ENCODE measurements around the gene VIPR2.

Gene VIPR2

GRCh38 chr7:159066816-159067575 lies 77.7 kb downstream of the VIPR2 start:
- Histone ChIP-seq H3K4me1 (ENCODE audit: insufficient read depth, insufficient read length) (no peaks in the 10 kb centered on the region), H3K9ac (ENCODE audit: insufficient read length, low read depth) (no peak overlapping the region), H3K4me3 (ENCODE audit: insufficient read length, low read depth) (no peak overlapping the region), H3K27me3 (ENCODE audit: insufficient read depth, insufficient read length) (no peaks in the 10 kb centered on the region), H3K36me3 (ENCODE audit: insufficient read depth, insufficient read length, low read length) (no peaks in the 10 kb centered on the region), H3K9me3 (ENCODE audit: insufficient read depth, low read length) (peaks cover 5% of the 10 kb centered on the region; the same call in 1 of the 2 replicates)
- TF ChIP-seq SUZ12 (IDR thresholded peaks at IDR 0.05; ENCODE audit: extremely low read depth, insufficient read depth, insufficient read length) (no peak), ZNF274 (IDR thresholded peaks at IDR 0.05; ENCODE audit: low read depth, low read length) (no peak), YY1 (IDR thresholded peaks at IDR 0.05; ENCODE audit: insufficient read depth, insufficient read length) (no peak)
- no peak for DNase-seq (ENCODE audit: low read depth, low spot score)

DNA sequence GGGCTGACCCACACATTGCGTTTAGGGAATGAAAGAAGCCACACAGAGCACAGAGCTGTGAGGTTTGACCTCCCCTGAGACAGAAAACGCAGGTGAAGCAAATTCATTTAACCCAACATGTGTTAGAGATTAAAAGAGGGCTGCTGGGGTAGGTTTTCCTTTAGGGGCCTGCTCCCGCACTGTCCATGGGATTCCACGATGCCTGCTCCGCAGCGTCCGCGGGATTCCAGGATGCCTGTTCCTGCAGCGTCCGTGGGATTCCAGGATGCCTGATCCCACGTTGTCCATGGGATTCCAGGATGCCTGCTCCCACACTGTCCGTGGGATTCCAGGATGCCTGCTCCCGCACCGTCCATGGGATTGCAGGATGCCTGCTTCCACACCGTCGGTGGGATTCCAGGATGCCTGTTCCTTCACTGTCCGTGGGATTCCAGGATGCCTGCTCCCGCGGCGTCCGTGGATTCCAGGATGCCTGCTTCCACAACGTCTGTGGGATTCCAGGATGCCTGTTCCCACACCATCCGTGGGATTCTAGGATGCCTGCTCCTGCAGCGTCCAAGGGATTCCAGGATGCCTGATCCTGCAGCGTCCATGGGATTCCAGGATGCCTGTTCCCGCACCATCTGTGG lies 78.7 kb downstream of the VIPR2 start:
- H3K4me1 ChIP-seq (ENCODE audit: insufficient read depth, insufficient read length) = no peaks in the 10 kb centered on the region
- no peak overlapping the region for H3K4me3 ChIP-seq (ENCODE audit: insufficient read length, low read depth)
- TF ChIP-seq SUZ12 (IDR thresholded peaks at IDR 0.05; ENCODE audit: extremely low read depth, insufficient read depth, insufficient read length) (no peak), YY1 (IDR thresholded peaks at IDR 0.05; ENCODE audit: insufficient read depth, insufficient read length) (no peak), ZNF274 (IDR thresholded peaks at IDR 0.05; ENCODE audit: low read depth, low read length) (no peak)
- H3K27me3 ChIP-seq (ENCODE audit: insufficient read depth, insufficient read length) = no peaks in the 10 kb centered on the region
- H3K9me3 ChIP-seq (ENCODE audit: insufficient read depth, low read length) = peaks cover 6% of the 10 kb centered on the region; the same call in 1 of the 2 replicates
- no peak for DNase-seq (ENCODE audit: low read depth, low spot score)
- H3K36me3 ChIP-seq (ENCODE audit: insufficient read depth, insufficient read length, low read length) = no peaks in the 10 kb centered on the region
- H3K9ac ChIP-seq (ENCODE audit: insufficient read length, low read depth) = no peak overlapping the region

GRCh38 chr7:159064816-159065510 lies 79.7 kb downstream of the VIPR2 start:
- Histone ChIP-seq H3K4me3 (ENCODE audit: insufficient read length, low read depth) (no peak overlapping the region), H3K4me1 (ENCODE audit: insufficient read depth, insufficient read length) (no peaks in the 10 kb centered on the region), H3K27me3 (ENCODE audit: insufficient read depth, insufficient read length) (no peaks in the 10 kb centered on the region), H3K9me3 (ENCODE audit: insufficient read depth, low read length) (peaks cover 6% of the 10 kb centered on the region; the same call in 1 of the 2 replicates), H3K9ac (ENCODE audit: insufficient read length, low read depth) (no peak overlapping the region), H3K36me3 (ENCODE audit: insufficient read depth, insufficient read length, low read length) (no peaks in the 10 kb centered on the region)
- TF ChIP-seq ZNF274 (IDR thresholded peaks at IDR 0.05; ENCODE audit: low read depth, low read length) = no peak
- no peak for TF ChIP-seq YY1 (IDR thresholded peaks at IDR 0.05; ENCODE audit: insufficient read depth, insufficient read length)
- no peak for TF ChIP-seq SUZ12 (IDR thresholded peaks at IDR 0.05; ENCODE audit: extremely low read depth, insufficient read depth, insufficient read length)
- DNase-seq (ENCODE audit: low read depth, low spot score) = no peak

DNA sequence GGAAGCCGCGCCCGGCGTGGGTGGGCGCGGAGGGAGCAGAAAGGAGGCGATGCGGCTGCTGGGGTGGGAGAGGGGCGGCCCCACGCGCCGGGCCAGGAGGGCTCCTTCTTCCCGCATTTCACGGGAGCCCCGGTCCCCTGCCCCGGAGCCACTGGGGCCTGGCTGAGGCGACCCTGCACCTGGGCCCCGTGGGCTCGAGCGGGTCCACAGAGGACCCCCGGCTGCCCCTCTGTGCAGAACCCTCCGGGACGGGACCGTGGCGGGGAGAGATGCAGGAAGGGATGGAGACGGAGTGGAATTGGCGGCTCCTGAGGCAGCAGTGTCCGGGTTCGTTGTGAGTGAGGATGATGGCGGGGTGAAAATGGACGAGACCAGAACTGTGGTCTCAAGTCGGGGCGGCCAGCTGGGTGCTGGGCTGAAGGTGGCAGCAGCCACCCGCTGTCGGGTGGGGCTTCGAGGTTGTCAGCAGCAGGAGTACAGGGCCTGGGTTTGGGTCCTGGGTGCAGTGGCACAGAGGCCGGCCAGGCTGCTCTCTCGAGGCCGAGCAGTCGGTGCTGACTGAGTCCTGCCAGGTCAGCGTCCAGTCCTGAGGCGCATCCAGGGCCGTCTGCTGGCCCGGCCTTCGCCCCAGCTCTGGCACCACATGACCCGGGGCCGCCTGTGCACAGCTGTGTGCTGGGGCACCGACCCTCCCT lies 80.4 kb downstream of the VIPR2 start:
- DNase-seq (ENCODE audit: low read depth, low spot score) = no peak
- Histone ChIP-seq H3K4me1 (ENCODE audit: insufficient read depth, insufficient read length) (no peaks in the 10 kb centered on the region), H3K4me3 (ENCODE audit: insufficient read length, low read depth) (no peak overlapping the region), H3K36me3 (ENCODE audit: insufficient read depth, insufficient read length, low read length) (no peaks in the 10 kb centered on the region), H3K9me3 (ENCODE audit: insufficient read depth, low read length) (peaks cover 6% of the 10 kb centered on the region; the same call in 1 of the 2 replicates), H3K27me3 (ENCODE audit: insufficient read depth, insufficient read length) (no peaks in the 10 kb centered on the region), H3K9ac (ENCODE audit: insufficient read length, low read depth) (no peak overlapping the region)
- TF ChIP-seq YY1 (IDR thresholded peaks at IDR 0.05; ENCODE audit: insufficient read depth, insufficient read length) (no peak), SUZ12 (IDR thresholded peaks at IDR 0.05; ENCODE audit: extremely low read depth, insufficient read depth, insufficient read length) (no peak), ZNF274 (IDR thresholded peaks at IDR 0.05; ENCODE audit: low read depth, low read length) (no peak)

GRCh38 chr7:159063046-159063840 lies 81.4 kb downstream of the VIPR2 start:
- Histone ChIP-seq H3K4me3 (ENCODE audit: insufficient read length, low read depth) (no peak overlapping the region), H3K9me3 (ENCODE audit: insufficient read depth, low read length) (peaks cover 6% of the 10 kb centered on the region; the same call in 1 of the 2 replicates), H3K9ac (ENCODE audit: insufficient read length, low read depth) (no peak overlapping the region), H3K4me1 (ENCODE audit: insufficient read depth, insufficient read length) (no peaks in the 10 kb centered on the region), H3K36me3 (ENCODE audit: insufficient read depth, insufficient read length, low read length) (no peaks in the 10 kb centered on the region), H3K27me3 (ENCODE audit: insufficient read depth, insufficient read length) (no peaks in the 10 kb centered on the region)
- TF ChIP-seq SUZ12 (IDR thresholded peaks at IDR 0.05; ENCODE audit: extremely low read depth, insufficient read depth, insufficient read length) (no peak), ZNF274 (IDR thresholded peaks at IDR 0.05; ENCODE audit: low read depth, low read length) (no peak), YY1 (IDR thresholded peaks at IDR 0.05; ENCODE audit: insufficient read depth, insufficient read length) (no peak)
- DNase-seq (ENCODE audit: low read depth, low spot score) = no peak

DNA sequence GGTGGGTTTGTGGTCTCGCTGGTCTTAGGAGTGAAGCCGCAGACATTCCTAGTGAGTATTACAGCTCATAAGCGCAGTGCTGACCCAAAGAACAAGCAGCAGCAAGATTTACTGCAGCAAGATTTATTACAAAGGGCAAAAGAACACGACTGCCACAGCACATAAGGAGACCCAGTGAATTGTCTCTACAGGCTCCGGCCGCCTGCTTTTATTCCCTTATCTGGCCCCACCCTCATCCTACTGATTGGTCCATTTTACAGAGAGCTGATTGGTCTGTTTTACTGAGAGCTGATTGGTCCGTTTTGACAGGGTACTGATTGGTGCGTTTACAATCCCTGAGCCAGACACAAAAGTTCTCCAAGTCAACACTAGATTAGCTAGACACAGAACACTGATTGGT lies 82.1 kb downstream of the VIPR2 start:
- H3K27me3 ChIP-seq (ENCODE audit: insufficient read depth, insufficient read length) = no peaks in the 10 kb centered on the region

More for the DNA sequence above, 82.1 kb downstream of the VIPR2 start:
- no peak overlapping the region for H3K9ac ChIP-seq (ENCODE audit: insufficient read length, low read depth)
- peaks cover 6% of the 10 kb centered on the region; the same call in 1 of the 2 replicates for H3K9me3 ChIP-seq (ENCODE audit: insufficient read depth, low read length)
- H3K4me1 ChIP-seq (ENCODE audit: insufficient read depth, insufficient read length) = no peaks in the 10 kb centered on the region
- DNase-seq (ENCODE audit: low read depth, low spot score) = no peak
- H3K4me3 ChIP-seq (ENCODE audit: insufficient read length, low read depth) = no peak overlapping the region
- no peaks in the 10 kb centered on the region for H3K36me3 ChIP-seq (ENCODE audit: insufficient read depth, insufficient read length, low read length)
- no peak for TF ChIP-seq YY1 (IDR thresholded peaks at IDR 0.05; ENCODE audit: insufficient read depth, insufficient read length)
- TF ChIP-seq SUZ12 (IDR thresholded peaks at IDR 0.05; ENCODE audit: extremely low read depth, insufficient read depth, insufficient read length) = no peak
- no peak for TF ChIP-seq ZNF274 (IDR thresholded peaks at IDR 0.05; ENCODE audit: low read depth, low read length)

Measured in NT2/D1 (cell line).